Osteoblast (primary cell): Measurements from ENCODE around the gene SPDYE4. TPM values are rescaled to one million over a fixed set of nuclear protein-coding genes. Genes with fewer than 3 reads are reported as not detected.
"Not testable (repeated sequence)": the region's sequence is repeated elsewhere in the genome, so short reads cannot be mapped to it uniquely, and the experiment has no call there.

Source experiments
- DNase-seq: peaks from one replicate; pipeline ENCODE4 v3.0.0; 2011; ENCODE audit warnings: low spot score, mixed read lengths; ENCODE audit not compliant: insufficient read length; ENCODE audit errors: missing footprints
- H2AFZ ChIP-seq: 2 replicates; pipeline ENCODE4 v1.6.0; 2011; ENCODE audit warnings: mild to moderate bottlenecking, low read length
- H3K27ac ChIP-seq: 2 replicates; pipeline ENCODE4 v1.5.1; 2011; ENCODE audit warnings: mild to moderate bottlenecking, low read depth, low read length, moderate library complexity
- H3K27me3 ChIP-seq: 2 replicates; pipeline ENCODE4 v1.6.0; 2012; ENCODE audit warnings: mild to moderate bottlenecking, control low read depth, inconsistent platforms, low read length, moderate library complexity; ENCODE audit not compliant: insufficient read depth
- H3K36me3 ChIP-seq: 2 replicates; pipeline ENCODE4 v1.5.1; 2011; ENCODE audit warnings: mild to moderate bottlenecking, low read length, control low read depth, moderate library complexity; ENCODE audit not compliant: insufficient read depth
- H3K4me1 ChIP-seq: 2 replicates; pipeline ENCODE4 v1.5.1; 2011; ENCODE audit warnings: mild to moderate bottlenecking, low read length, control low read depth, moderate library complexity; ENCODE audit not compliant: insufficient read depth
- H3K4me2 ChIP-seq: 2 replicates; pipeline ENCODE4 v1.6.0; 2011; ENCODE audit warnings: mild to moderate bottlenecking, low read length; ENCODE audit not compliant: insufficient read depth
- H3K4me3 ChIP-seq: fragments of 200-600 bp; sonication (generic); 3 replicates; pipeline ENCODE4 v1.5.1; 2012; ENCODE audit warnings: mild to moderate bottlenecking, low read length, inconsistent platforms; ENCODE audit not compliant: insufficient read depth
- H3K79me2 ChIP-seq: 2 replicates; pipeline ENCODE4 v1.6.0; 2012; ENCODE audit warnings: mild to moderate bottlenecking, low read length, control low read depth, inconsistent platforms; ENCODE audit not compliant: insufficient read depth
- H3K9me3 ChIP-seq: 2 replicates; pipeline ENCODE4 v1.5.1; 2011; ENCODE audit warnings: low read depth, low read length, control low read depth
- H4K20me1 ChIP-seq: 2 replicates; pipeline ENCODE4 v1.6.0; 2012; ENCODE audit warnings: mild to moderate bottlenecking, low read length, control low read depth; ENCODE audit not compliant: insufficient read depth
- total RNA-seq: library from RNA; depleted of rRNA; stranded (reverse); fragments of >200 nt; gene quantifications from 2 replicates; pipeline ENCODE4 v1.2.3, GENCODE V29; 2012
- TF ChIP-seq, protein P1 (sequence below): IDR thresholded peaks from 2 replicates; pipeline ENCODE4 v1.5.1; 2011; ENCODE audit warnings: mild to moderate bottlenecking, low read depth, low read length, moderate library complexity; ENCODE audit errors: extremely low read depth

Gene SPDYE4, protein sequence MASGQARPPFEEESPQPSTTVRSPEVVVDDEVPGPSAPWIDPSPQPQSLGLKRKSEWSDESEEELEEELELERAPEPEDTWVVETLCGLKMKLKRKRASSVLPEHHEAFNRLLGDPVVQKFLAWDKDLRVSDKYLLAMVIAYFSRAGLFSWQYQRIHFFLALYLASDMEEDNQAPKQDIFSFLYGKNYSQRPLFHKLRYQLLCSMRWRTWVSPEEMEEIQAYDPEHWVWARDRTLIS
- total RNA-seq, result not detected in 2 replicates

DNA sequence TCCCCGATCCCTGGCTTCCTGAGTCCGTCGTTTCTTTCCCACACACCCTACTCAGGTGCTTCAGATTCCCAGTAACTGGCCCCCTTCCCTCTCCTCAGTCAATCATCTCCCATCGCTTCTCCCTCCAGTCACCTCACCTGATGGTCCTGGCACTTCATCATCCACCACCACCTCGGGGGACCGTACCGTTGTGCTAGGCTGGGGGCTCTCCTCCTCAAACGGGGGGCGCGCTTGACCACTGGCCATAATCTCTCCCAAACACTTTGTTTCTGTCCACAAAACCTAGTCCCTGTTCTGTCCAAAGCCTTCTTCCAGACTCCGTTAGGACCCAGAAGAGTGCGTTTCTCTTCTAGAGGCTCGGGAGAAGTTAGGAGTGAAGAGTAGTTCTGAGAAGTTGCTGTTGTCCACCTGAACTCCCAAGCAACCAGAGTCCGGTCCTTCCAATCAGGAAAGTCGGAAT lies at the start of gene SPDYE4:
SPDYE4 (minus strand) TSS at position 410 of the 460 bp plus-strand sequence; CDS start at position 246, 164 bp downstream.
- Histone ChIP-seq H4K20me1 (no peaks in the 10 kb centered on the region), H3K4me1 (no peaks in the 10 kb centered on the region), H3K79me2 (no peaks in the 10 kb centered on the region), H2AFZ (no peak within 1 kb of the TSS), H3K27me3 (peaks cover 27% of the 10 kb centered on the region), H3K4me3 (no peak within 1 kb of the TSS), H3K9me3 (no peaks in the 10 kb centered on the region), H3K27ac (no peak within 1 kb of the TSS), H3K4me2 (no peak within 1 kb of the TSS), H3K36me3 (no peaks in the 10 kb centered on the region)
- no peak for DNase-seq
- TF ChIP-seq, protein P1, sequence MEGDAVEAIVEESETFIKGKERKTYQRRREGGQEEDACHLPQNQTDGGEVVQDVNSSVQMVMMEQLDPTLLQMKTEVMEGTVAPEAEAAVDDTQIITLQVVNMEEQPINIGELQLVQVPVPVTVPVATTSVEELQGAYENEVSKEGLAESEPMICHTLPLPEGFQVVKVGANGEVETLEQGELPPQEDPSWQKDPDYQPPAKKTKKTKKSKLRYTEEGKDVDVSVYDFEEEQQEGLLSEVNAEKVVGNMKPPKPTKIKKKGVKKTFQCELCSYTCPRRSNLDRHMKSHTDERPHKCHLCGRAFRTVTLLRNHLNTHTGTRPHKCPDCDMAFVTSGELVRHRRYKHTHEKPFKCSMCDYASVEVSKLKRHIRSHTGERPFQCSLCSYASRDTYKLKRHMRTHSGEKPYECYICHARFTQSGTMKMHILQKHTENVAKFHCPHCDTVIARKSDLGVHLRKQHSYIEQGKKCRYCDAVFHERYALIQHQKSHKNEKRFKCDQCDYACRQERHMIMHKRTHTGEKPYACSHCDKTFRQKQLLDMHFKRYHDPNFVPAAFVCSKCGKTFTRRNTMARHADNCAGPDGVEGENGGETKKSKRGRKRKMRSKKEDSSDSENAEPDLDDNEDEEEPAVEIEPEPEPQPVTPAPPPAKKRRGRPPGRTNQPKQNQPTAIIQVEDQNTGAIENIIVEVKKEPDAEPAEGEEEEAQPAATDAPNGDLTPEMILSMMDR, result no peak

DNA sequence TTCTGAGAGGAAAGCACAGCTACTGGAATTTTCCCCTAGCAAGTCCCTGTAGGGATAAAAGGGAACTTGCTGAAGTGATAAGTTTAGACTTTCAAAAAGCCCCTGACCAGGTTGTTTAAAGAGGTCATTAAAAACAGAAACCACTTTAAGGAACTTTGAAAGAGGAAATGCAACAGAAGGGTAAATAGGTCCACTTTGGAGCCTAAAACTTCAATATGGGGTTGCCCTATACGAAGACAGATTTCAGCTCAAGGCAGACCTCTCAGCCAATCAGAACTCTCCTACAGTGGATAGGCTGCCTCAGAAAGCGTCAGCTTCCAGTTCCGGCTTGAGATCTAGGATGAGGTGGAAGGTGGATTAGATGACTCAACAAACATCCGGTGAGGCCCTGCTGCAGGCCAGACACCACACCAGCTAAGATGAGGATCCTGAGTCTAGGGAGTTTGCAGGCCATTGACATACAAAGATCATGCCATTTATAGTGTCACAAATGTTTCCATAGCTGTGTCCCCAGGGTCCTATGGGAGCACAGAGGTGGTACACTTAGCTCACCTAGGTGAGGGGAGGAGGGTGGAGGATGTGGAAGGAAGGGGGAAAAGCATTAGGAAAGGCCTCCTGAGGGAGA lies 48.7 kb upstream of the SPDYE4 start:
- no peak for DNase-seq

DNA sequence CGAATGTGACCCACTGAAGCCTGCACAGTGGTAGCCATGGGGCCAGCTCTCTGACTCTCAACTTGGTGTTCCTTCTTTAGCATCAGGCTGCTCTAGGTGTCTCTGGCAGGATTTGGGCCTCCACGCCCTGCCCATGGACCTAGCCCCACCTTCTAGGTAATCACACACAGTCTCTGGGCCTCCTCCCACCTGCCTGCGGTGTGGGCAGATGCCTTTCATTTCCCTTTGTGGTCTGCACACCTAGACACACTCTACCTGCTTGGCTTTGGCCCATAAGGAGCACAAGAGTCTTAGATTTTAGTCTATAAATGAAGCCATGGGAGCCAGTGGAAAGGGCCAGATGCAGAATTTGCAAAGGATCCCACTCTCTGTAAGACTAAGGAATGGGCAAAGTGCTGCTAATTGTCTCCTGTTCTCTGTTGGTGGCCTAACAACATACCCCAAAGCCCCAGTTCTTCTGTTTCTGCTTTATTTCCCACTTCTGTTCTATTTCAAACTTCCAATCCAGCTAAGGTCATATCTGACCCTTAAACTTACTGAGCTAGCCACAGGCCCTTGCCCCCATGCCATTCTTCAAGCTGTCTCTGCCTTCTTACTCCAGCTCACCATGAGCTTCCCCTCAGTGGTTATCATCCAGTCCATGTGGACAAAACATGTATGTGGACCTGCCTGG lies 48.0 kb upstream of the SPDYE4 start:
- Histone ChIP-seq H3K4me3 (no peak overlapping the region), H3K4me2 (no peak overlapping the region), H3K79me2 (no peaks in the 10 kb centered on the region), H3K27ac (no peak overlapping the region), H3K4me1 (no peaks in the 10 kb centered on the region), H3K36me3 (no peaks in the 10 kb centered on the region), H4K20me1 (no peaks in the 10 kb centered on the region), H3K9me3 (no peaks in the 10 kb centered on the region), H2AFZ (no peak overlapping the region), H3K27me3 (no peaks in the 10 kb centered on the region)
- no peak for DNase-seq
- TF ChIP-seq, protein P1, result no peak

More for the DNA sequence above, 48.7 kb upstream of the SPDYE4 start:
- TF ChIP-seq, protein P1, result no peak
- Histone ChIP-seq H2AFZ (no peak overlapping the region), H3K4me2 (no peak overlapping the region), H3K9me3 (no peaks in the 10 kb centered on the region), H3K79me2 (no peaks in the 10 kb centered on the region), H3K4me1 (no peaks in the 10 kb centered on the region), H3K36me3 (no peaks in the 10 kb centered on the region), H4K20me1 (no peaks in the 10 kb centered on the region), H3K27ac (no peak overlapping the region), H3K4me3 (no peak overlapping the region), H3K27me3 (no peaks in the 10 kb centered on the region)

DNA sequence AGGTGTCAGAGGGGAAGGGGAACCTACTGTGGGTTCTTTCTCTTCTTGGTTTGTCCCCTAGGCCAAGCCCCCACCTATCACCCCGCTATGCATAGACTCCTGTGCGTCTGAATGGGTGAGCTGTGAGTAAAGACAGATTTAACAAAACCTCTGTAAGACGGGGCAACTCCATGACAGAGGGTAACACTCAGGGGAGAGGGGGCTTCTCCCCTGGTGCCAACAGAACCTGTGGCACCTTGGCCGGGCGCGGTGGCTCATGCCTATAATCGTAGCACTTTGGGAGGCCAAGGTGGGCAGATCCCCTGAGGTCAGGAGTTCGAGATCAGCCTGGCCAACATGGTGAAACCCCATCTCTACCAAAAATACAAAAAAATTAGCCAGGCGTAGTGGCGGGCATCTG lies 47.0 kb upstream of the SPDYE4 start:
- not testable (repeated sequence) for H3K27me3 ChIP-seq, H3K4me1 ChIP-seq, H3K79me2 ChIP-seq, H3K4me3 ChIP-seq, H4K20me1 ChIP-seq, DNase-seq, H3K27ac ChIP-seq, H3K9me3 ChIP-seq, H3K36me3 ChIP-seq, H3K4me2 ChIP-seq, H2AFZ ChIP-seq
